ENCODE measurements around the gene DTNA.

DTNA gene

GRCh38 chr18:34863702-34864101 is 153.6 kb downstream of the DTNA start:
- no peak for TF ChIP-seq FOXM1 (IDR thresholded peaks at IDR 0.05; ENCODE audit: borderline replicate concordance)
- TF ChIP-seq ARNT (IDR thresholded peaks at IDR 0.05) = no peak
- TF ChIP-seq BHLHE40 (IDR thresholded peaks at IDR 0.05; ENCODE audit: borderline replicate concordance) = no peak
- TF ChIP-seq, protein P1, sequence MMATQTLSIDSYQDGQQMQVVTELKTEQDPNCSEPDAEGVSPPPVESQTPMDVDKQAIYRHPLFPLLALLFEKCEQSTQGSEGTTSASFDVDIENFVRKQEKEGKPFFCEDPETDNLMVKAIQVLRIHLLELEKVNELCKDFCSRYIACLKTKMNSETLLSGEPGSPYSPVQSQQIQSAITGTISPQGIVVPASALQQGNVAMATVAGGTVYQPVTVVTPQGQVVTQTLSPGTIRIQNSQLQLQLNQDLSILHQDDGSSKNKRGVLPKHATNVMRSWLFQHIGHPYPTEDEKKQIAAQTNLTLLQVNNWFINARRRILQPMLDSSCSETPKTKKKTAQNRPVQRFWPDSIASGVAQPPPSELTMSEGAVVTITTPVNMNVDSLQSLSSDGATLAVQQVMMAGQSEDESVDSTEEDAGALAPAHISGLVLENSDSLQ (IDR thresholded peaks at IDR 0.05) = no peak
- no peak for TF ChIP-seq SUZ12 (IDR thresholded peaks at IDR 0.05)
- no peak for TF ChIP-seq NFRKB (IDR thresholded peaks at IDR 0.05)
- TF ChIP-seq FOXA1 (IDR thresholded peaks at IDR 0.05) = no peak
- TF ChIP-seq CTBP1 (IDR thresholded peaks at IDR 0.05; ENCODE audit: borderline replicate concordance) = no peak
- CTCF ChIA-PET = interaction anchor here (1.3 kb wide), 1 partner anchor 54 kb away, joined by 6 read pairs; no protein-coding TSS in a partner anchor
- POLR2A ChIA-PET = no interaction called here
- DNase-seq (ENCODE audit: extremely low spot score) = no peak

- POLR2A ChIA-PET = no interaction called here
- TF ChIP-seq ARNT (IDR thresholded peaks at IDR 0.05) (no peak), FOXK2 (IDR thresholded peaks at IDR 0.05) (no peak), LEF1 (IDR thresholded peaks at IDR 0.05; ENCODE audit: borderline replicate concordance) (no peak), FOXA1 (IDR thresholded peaks at IDR 0.05) (no peak), HDGF (IDR thresholded peaks at IDR 0.05; ENCODE audit: borderline replicate concordance) (no peak), FOXM1 (IDR thresholded peaks at IDR 0.05; ENCODE audit: borderline replicate concordance) (no peak), ELF4 (IDR thresholded peaks at IDR 0.05) (no peak), ZNF384 (IDR thresholded peaks at IDR 0.05) (no peak), L3MBTL2 (conservative IDR thresholded peaks at IDR 0.05) (no peak), NFRKB (IDR thresholded peaks at IDR 0.05) (no peak), CTBP1 (IDR thresholded peaks at IDR 0.05; ENCODE audit: borderline replicate concordance) (no peak), TARDBP (IDR thresholded peaks at IDR 0.05) (no peak), SUZ12 (IDR thresholded peaks at IDR 0.05) (no peak), SP1 (IDR thresholded peaks at IDR 0.05) (no peak), BHLHE40 (IDR thresholded peaks at IDR 0.05; ENCODE audit: borderline replicate concordance) (no peak)
- TF ChIP-seq, protein P1 (IDR thresholded peaks at IDR 0.05) = no peak
- CTCF ChIA-PET = interaction anchor here (0.6 to 1.3 kb wide), 2 partner anchors 55 to 258 kb away, joined by 4 to 6 read pairs; no protein-coding TSS in a partner anchor
- no peak for DNase-seq (ENCODE audit: extremely low spot score)
Observed at GRCh38 chr18:34864836-34865497, 154.9 kb downstream of the DTNA start.

- TF ChIP-seq HDGF (IDR thresholded peaks at IDR 0.05; ENCODE audit: borderline replicate concordance) = no peak
- CTCF ChIA-PET = interaction anchor here (0.6 to 2.0 kb wide), 6 partner anchors 19 to 481 kb away, joined by 3 to 6 read pairs (median 4); no protein-coding TSS in a partner anchor
- no peak for DNase-seq (ENCODE audit: extremely low spot score)
- POLR2A ChIA-PET = no interaction called here
Observed at GRCh38 chr18:34866310-34866709, 156.2 kb downstream of the DTNA start.

GRCh38 chr18:34866739-34867138 is 156.6 kb downstream of the DTNA start:
- TF ChIP-seq ELF4 (IDR thresholded peaks at IDR 0.05) (no peak), ZNF384 (IDR thresholded peaks at IDR 0.05) (0 out of 2 replicates have a peak, but pooled peaks have one; percentile 23), ARNT (IDR thresholded peaks at IDR 0.05) (no peak), FOXA1 (IDR thresholded peaks at IDR 0.05) (no peak)
- POLR2A ChIA-PET = no interaction called here
- peak; percentile 46 for DNase-seq (ENCODE audit: extremely low spot score)
- CTCF ChIA-PET = interaction anchor here (0.6 to 2.0 kb wide), 8 partner anchors 15 to 481 kb away, joined by 3 to 6 read pairs (median 4); no protein-coding TSS in a partner anchor

DNA sequence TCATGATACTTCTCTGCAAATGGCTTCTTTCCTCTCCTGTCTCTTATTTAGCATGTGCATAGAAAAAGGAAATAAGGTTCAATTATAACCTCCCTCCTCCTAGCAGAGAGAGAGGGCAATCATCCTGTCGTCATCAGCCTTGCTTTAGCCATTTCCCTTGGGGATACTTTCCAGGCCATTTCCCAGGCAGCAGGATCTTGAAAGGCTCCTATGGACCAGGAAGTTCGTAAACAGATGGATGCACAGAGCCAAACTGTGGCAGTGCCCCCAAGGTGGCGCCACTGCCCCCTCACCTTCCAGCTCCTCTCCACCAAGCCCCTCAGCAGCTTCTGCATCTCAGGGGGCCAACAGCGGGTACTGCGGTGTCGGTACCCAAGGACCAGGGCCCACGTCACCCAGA is 157.4 kb downstream of the DTNA start:
- peak; percentile 64 for DNase-seq (ENCODE audit: extremely low spot score)
- ChIA-PET POLR2A (no interaction called here), CTCF (interaction anchor here (0.5 to 2.0 kb wide), 11 partner anchors 10 to 1272 kb away, joined by 3 to 6 read pairs (median 3); no protein-coding TSS in a partner anchor)
- TF ChIP-seq, protein P1 (IDR thresholded peaks at IDR 0.05) = no peak
- 0 out of 2 replicates have a peak, but pooled peaks have one; percentile 18 for TF ChIP-seq CTBP1 (IDR thresholded peaks at IDR 0.05; ENCODE audit: borderline replicate concordance)

- POLR2A ChIA-PET = no interaction called here
- CTCF ChIA-PET = no interaction called here
- DNase-seq (ENCODE audit: extremely low spot score) = no peak
- TF ChIP-seq L3MBTL2 (conservative IDR thresholded peaks at IDR 0.05) (no peak), FOXM1 (IDR thresholded peaks at IDR 0.05; ENCODE audit: borderline replicate concordance) (no peak), SUZ12 (IDR thresholded peaks at IDR 0.05) (no peak), FOXA1 (IDR thresholded peaks at IDR 0.05) (no peak), ZNF384 (IDR thresholded peaks at IDR 0.05) (no peak), ARNT (IDR thresholded peaks at IDR 0.05) (no peak), BHLHE40 (IDR thresholded peaks at IDR 0.05; ENCODE audit: borderline replicate concordance) (no peak), TARDBP (IDR thresholded peaks at IDR 0.05) (no peak), ELF4 (IDR thresholded peaks at IDR 0.05) (no peak), FOXK2 (IDR thresholded peaks at IDR 0.05) (no peak), HDGF (IDR thresholded peaks at IDR 0.05; ENCODE audit: borderline replicate concordance) (no peak), LEF1 (IDR thresholded peaks at IDR 0.05; ENCODE audit: borderline replicate concordance) (no peak), SP1 (IDR thresholded peaks at IDR 0.05) (no peak), NFRKB (IDR thresholded peaks at IDR 0.05) (no peak), CTBP1 (IDR thresholded peaks at IDR 0.05; ENCODE audit: borderline replicate concordance) (no peak)
- TF ChIP-seq, protein P1 (IDR thresholded peaks at IDR 0.05) = no peak
Observed at GRCh38 chr18:34870555-34871310, 160.6 kb downstream of the DTNA start.

Data from HEK293T (cell line).